ENCODE measurements around the gene MRPS5.
"Not testable (repeated sequence)": the region's sequence is repeated elsewhere in the genome, so short reads cannot be mapped to it uniquely, and the experiment has no call there.

MRPS5 gene

DNA sequence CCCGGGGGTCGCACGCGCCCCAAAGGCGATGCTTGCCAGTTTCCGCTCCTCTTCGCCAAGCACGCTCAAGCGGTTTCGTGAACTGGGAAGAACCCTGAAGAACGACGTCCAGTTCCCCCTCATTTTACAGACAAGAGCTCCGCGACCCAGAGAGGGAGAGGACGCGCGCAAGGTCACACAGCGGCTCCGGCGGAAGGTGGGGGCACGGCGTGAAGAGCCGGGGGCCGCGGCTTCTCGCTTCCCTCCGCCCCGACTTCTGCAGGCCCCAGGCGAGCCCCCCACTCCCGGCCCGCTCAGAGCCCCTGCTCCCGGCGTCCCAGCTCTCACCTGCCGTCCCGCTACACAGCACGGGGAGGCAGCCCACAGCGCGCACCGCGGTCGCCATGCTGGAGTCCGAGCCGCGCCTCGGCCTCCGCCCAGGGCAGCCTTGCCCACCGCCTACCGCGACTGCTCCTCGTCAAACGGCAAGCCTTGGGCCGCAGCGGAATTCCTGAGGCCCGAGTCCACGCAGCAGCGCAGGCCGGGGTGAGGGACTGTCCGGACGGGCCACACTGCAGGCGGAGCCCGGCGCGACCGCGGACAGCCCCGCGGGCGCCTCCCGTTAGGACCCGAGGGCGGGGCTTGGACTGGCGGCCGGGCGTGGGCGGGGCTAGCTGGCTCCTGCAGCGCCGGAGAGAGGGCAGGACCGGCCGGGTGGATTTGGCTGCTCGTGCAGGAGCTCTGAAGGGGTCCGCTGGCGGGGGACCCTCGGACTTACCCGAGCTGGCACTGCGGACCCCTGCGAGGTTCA, at the start of gene MRPS5:
Gene MRPS5 (minus strand): TSS at position 402 of the 790 bp plus-strand sequence. CDS start 17 bp downstream, at position 385.
- peak; percentile 86 to 88 for DNase-seq (ENCODE audit: low read depth in 2 of 2)

DNA sequence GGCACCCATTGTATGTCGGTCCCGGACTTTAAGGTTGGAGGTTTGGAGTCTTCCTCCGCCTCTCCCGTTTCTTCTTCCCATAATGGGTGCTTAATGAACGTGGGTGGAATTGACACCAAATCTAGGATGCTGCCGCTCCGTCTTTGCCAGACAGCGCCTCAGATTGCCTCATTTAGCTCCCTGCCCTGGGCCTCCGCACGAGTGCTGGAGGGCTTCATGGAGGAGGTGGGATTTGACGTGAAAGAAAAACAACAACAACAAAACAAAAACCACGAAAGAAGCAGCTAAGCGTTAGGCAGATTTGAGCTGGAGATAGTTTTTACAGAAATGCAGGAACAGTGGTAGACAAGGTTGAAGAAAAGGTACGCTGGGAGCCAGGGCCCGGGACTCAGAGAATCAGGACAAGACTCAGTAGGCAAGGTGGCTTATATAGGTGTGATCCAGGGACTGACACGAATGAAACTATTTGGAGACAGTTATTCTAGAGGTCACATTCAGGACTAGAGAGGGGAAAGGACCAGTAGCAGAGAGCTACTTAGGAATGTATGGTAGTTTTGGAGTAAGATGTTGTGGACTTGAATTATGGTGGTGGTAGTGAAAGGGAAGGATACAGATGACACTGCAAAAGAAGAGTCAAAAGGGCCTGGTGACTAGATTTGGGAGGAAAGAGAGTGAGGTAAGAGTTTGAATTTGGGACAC, 44.6 kb upstream of the MRPS5 start:
- no peak for DNase-seq (ENCODE audit: low read depth in 2 of 2)

DNA sequence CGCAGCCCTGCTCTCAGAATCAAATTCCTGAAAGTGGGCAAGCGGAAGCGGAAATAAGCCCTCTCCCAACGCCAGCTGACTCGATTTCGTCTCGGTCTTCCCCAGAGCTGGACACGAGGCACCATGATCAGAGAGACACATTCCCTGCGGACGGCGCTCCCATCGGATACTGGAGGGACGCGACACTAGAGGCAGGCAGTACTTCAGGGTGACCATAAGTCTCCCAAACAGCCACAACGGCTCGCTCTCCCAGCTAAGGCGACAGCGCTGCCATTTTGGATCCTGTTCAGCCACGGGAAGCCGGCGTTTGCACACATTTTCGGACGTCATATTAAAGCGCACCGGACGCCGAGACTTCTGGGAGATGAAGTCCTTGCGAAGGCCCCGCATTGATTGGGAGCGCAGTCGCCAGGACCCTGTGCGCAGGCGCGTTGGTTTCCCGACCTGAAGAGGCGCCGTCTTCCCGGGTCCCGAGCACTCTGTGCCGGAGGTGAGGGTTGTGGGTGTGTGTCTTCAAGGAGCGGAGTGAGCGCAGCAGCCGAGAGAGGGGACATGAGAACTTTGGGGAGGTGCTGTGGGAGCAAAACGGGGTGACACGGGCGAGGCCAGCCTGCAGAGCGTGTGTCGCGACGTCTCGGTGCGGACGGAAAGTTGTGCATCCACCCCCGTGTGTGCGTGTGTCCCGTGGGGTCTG, 43.9 kb upstream of the MRPS5 start, which contains the start of gene ZNF2:
Gene ZNF2 (plus strand): TSS at position 439 of the 694 bp plus-strand sequence. CDS start 10,418 bp downstream, outside the sequence.
- peak; percentile 89 to 97 for DNase-seq (ENCODE audit: low read depth in 2 of 2)

DNA sequence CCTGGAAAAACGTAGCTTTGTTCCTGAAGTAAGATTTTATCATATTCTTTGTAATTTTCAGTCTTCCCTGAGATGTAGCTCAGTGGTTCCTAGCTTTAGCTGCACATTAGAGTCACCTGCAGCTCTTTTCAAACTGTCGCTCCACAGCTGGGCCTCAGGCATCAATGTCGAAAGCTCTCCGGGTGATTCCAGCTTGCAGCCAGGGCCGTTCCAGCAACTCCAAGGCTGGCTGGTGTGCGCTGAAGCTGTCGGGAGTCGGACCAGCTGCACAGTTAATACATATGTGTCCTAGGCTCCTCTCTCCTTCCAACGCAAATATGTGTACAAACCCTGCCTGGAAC, 43.4 kb upstream of the MRPS5 start:
- DNase-seq (ENCODE audit: low read depth in 2 of 2), result no peak

DNA sequence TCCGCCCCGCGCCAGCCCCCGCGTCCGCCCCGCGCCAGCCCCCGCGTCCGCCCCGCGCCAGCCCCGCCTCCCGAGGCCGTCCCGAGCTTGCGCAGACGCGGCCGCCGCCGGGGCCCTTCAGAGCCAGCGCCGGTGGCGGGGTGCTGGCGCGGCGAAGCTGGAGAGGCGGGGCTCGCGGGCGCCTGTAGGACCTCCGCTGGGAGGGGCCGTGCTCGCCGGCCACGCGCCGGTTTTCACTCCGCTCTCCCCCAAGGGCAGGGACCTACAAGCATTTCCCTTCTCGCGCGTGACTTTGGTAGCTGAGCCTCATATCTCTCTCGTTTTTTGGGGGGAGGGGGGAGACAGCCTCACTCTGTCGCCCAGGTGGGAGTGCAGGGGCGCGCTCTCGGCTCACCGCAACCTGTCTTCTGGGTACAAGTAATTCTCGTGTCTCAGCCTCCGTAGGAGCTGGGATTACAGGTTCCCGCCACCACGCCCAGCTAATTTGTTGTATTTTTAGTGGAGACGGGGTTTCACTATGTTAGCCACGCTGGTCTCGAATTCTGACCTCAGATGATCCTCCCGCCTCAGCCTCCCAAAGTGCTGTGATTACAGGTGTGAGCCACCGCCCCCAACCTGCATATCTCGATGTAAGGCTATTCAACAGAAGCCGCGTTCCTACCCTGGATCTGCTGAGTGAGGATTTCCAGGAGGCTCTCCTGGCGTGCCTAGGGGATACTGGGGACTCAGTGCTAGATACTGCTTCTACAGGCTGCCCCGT, 38.3 kb upstream of the MRPS5 start, which contains the start of gene ZNF514:
Gene ZNF514 (minus strand): TSS at position 159 of the 760 bp plus-strand sequence. CDS start 6,595 bp downstream, outside the sequence.
- peak; percentile 62 to 72 for DNase-seq (ENCODE audit: low read depth in 2 of 2)

DNA sequence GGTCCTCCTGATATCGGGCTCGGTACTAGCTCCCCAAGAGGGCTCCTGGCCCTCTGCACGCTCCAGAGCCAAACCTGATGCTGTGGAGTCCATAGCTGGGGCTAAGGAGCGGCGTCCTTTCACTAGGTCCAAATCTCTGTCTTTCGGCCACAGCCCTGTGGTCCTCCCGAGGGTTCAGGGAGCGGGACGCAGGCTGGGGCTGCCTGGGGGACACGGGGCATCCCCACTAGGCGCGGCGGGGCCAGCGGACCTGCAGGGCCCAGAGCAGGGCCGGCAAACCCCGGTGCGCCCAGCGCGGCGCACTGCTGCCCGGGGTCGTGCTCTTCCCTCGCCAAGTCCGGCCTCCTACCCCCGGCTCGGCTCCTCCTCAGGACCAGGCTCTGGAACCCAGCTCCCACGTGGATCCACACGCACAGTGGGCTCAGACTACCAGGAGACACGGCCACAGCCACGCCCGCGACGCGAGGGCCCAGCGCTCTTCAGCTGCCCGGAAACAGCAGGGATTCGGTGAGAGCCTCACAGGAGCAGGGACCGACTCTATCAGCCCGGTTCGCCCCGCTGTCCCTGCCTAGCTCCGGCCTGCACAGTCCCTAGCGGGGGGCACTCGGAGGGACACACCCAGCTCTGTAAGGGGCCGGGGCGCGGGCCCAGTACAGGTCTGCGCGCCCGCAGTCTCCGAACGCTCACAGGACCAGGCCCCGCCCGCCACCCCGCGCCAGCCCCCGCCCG, 37.4 kb upstream of the MRPS5 start:
- DNase-seq (ENCODE audit: low read depth in 2 of 2), result peak; percentile 7 to 20

DNA sequence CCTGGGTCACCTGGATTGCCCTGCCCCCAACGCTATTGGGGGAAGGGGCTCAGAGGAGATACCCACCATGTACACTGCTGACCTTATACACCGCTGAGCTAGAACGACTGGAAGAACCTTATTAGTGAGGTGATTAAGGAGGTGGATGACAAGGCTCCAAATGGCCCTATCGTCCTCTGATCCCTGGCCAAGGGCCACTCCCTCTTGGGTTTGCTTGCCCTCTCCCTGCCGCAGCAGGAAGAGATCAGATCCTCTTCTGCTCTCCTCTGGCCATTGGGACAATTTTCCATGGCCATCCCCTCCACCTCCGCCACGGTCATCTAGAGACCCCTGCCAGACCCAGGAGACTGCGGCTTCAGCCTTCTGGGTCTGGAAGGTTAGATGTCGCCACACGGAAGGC, 36.8 kb upstream of the MRPS5 start:
- DNase-seq (ENCODE audit: low read depth in 2 of 2), result no peak

DNA sequence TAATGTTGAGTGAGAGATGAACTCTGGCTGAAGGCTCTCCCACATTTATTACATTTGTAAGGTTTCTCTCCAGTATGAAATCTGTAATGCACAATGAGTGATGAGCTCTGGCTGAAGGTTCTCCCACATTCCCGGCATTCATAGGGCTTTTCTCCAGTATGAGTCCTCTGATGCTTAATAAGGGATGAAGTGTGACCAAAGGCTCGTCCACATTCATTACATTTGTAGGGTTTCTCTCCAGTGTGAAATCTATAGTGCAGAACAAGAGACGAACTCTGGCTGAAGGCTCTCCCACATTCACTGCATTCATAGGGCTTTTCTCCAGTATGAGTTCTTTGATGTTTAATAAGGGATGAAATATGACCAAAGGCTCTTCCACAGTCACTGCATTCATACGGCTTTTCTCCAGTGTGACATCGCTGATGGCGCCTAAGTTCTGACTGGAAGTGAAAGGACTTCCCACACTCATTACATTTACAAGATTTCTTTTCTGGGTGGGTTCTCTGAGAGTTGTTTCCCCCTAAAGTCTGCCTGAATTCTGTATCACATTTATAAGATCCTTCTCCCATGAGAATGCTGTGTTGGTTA, 27.9 kb upstream of the MRPS5 start:
- DNase-seq (ENCODE audit: low read depth in 2 of 2), result no peak

DNA sequence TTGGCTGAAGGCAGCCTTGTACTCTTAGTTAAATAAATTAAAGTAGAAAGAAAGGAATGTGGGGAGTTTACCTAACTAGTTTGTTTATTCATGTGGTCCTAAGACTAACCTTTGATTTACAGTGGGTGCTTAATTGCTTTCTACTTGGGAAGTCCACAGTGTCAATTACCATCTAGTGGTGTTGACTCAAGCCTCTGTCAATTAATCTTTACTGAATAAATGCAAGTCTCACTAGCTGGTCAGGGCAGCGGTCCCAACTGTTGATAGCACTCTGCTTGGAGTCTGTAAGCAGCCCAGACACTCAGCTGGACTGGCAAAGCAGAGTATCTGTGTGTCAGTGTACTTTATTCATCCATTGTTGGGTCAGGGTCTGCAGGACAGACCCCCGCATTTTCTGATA, 22.2 kb upstream of the MRPS5 start:
- DNase-seq (ENCODE audit: low read depth in 2 of 2), result no peak

DNA sequence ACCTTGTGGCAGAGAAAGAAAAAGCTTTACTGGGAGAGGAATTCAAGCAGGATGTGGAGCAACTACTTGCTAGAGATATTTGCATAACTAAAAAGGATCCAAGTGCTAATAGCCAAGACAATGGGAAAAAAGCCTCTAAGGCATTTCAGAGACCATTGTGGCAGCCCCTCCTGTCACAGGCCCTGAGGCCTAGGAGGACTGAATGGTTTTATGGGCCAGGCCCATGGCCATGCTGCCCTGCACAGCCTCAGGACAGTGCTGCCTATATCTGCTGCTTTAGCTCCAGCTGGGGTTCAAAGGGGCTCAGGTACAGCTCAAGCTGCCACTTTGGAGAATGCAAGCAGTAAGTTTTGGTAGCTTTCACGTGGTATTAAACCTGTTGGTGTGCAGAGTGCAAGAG, 17.1 kb upstream of the MRPS5 start:
- DNase-seq (ENCODE audit: low read depth in 2 of 2), result no peak

DNA sequence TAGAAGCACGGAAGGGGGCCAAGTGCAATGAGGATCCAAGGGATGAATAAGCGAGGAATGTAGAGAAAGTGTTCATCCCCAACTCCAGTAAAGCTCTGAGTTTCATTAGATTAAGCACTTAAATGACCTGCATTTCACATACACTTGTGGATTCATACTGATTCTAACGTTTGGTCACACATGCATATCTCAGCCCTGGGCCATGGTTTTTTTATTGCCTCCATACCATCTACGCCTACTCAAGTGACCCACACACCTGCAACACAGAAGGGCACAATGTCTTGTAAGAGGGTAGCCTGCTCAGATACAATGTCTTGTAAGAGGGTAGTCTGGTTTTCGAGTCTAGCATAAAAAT, 566 bp upstream of the MRPS5 start:
- DNase-seq (ENCODE audit: low read depth in 2 of 2), result no peak

DNA sequence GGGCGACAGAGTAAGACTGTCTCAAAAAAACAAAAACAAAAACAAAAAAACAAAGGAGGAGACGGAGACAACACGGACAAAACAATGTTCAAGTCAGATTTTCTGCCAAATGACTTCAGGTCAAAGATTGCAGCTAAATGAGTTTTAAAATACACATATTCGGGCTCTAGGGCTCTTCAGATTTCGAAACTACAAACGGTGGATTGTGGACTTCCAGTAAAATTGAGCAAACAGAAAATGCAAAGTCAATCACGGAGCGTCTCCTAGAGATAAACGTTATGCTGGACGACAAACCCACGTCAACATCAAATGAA, 558 bp downstream of the MRPS5 start:
- no peak for DNase-seq (ENCODE audit: low read depth in 2 of 2)

DNA sequence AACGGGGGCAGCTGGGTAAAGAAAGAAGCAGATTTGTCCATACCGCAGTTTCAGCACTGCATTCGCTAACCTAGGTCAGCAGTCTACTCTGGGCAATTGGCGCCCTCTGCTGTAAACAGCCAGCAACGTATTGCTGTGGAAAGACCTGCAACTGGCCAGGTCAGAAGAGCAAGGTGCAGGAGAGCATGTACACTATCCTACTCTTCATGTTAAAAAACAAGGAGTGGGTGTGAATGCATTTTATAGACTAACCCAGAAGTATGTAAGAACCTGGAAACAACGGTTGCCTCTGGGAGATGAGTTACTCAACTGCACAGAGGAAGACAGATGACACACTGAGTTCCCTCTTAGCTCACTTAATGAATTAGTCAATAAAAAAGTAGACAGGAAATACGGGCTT, 6.2 kb downstream of the MRPS5 start:
- DNase-seq (ENCODE audit: low read depth in 2 of 2), result peak; percentile 40 to 52

DNA sequence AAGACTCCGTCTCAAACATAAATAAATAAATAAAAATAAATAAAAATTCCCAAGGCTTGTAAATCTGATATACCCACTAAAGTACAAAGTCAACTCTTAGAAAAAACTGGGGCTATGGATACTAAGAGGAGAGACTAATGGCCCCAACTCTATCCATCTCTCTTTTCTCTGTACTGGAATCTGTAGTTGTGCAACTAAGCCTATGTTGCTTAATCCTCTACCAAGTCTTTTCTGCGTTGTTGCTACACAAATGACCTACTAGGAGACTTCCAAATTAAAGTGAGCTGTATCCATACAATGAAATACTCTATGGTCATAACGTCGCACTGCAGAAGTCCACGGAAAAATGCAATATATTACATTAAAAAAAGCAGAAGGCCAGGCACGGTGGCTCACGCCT, 8.1 kb downstream of the MRPS5 start:
- no peak for DNase-seq (ENCODE audit: low read depth in 2 of 2)

DNA sequence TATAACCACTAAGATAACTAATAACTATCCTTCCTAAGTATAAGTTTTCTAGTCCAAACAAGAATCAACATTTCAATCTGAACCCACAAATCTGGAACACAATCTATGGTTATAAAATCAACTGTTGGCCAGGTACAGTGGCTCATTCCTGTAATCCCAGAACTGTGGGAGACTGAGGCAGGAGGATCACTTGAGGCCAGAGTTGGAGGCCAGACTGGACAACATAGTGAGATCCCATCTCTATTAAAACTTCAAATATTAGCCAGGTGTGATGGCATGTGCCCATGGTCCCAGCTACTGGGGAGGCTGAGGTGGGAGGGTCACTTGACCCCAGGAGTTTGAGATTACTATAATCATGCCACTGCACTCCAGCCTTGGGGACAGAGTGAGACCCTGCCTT, 11.2 kb downstream of the MRPS5 start:
- no peak for DNase-seq (ENCODE audit: low read depth in 2 of 2)

DNA sequence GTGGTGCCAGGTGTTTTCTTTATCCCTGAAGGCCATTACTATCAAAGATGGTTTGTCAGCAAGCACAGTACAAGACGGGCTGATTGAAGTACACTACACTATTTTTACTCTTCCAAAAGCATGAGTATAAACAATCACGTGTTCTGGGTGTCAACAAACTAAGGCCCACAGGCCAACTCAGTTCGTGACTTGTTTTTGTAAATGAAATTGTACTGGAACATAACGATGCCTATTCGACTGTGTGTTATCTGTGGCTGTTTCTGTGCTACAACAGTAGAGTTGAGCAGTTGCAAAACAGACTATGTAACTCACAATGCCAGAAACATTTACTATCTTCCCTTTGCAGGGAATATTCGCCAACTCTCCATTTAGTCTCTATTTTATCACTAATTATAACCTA, 12.3 kb downstream of the MRPS5 start:
- DNase-seq (ENCODE audit: low read depth in 2 of 2), result no peak

DNA sequence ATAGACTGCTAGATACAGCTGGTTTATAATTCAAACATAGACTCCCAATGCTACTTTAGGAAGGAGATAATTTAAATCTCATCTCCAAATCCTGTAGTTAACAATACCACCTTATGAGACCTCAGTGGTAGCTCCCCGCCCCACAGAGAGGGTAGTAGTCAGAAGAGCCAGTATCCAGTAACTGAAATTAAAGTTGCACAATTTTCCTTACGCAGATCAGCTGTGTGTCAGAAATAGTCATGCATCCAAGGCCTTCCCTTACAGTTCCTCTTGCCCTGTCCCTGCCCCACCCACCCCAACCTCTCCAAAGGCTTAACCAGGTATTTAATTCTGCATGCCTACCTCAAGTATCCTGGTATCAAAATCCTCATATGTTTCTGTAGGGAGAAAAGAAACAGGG, 15.5 kb downstream of the MRPS5 start:
- DNase-seq (ENCODE audit: low read depth in 2 of 2), result no peak

DNA sequence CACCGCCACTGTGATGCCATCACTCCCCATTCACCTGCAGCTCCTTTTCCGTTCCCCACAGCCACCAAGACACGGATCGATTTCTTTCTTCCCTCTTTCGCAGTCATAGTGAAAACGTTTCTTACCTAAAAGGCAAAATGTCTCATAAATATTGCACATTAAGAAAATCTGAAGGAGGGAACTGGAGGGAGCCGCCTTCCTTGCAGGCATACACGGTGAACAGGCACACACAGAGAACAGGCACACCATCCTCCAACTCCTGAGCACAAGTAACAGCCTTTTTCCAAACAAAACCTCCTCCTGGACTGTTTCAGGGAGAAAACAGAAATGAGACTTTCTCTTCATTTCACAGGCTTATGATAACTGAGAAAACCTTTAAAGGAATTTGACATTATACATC, 17.0 kb downstream of the MRPS5 start:
- no peak for DNase-seq (ENCODE audit: low read depth in 2 of 2)

DNA sequence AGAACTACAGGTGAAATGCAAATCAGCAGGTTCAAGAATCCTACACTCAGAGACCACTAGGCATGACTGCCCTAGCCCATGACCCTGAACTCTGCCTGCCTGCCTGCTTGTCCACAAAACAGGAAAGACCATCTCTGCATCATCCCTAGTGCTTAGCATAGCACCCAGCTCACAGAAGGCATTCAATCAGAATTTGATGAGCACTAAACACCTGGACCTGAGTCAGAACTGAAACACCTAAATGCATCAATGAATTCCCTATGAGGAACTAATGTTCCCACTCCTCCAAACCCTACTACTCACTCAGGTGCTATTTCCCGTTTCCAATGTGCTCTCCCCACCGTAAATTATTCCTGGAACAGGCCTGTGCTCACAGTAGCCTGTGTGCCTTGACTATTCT, 21.7 kb downstream of the MRPS5 start:
- no peak for DNase-seq (ENCODE audit: low read depth in 2 of 2)

DNA sequence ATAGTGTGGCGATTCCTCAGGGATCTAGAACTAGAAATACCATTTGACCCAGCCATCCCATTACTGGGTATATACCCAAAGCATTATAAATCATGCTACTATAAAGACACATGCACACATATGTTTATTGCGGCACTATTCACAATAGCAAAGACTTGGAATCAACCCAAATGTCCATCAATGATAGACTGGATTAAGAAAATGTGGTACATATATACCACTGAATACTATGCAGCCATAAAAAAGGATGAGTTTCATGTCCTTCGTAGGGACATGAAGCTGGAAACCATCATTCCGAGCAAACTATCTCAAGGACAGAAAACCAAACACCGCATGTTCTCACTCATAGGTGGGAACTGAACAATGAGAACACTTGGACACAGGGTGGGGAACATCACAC, 23.3 kb downstream of the MRPS5 start:
- not testable (repeated sequence) for DNase-seq (ENCODE audit: low read depth in 2 of 2)
